GM10847 (cell line): ENCODE measurements around the gene ADCY4.

Experiments
- POLR2A ChIP-seq: IDR thresholded peaks from 2 replicates; pipeline ENCODE4 v1.6.1; 2011; ENCODE audit not compliant: insufficient read length; ENCODE audit errors: extremely low read depth

The ADCY4 gene

DNA sequence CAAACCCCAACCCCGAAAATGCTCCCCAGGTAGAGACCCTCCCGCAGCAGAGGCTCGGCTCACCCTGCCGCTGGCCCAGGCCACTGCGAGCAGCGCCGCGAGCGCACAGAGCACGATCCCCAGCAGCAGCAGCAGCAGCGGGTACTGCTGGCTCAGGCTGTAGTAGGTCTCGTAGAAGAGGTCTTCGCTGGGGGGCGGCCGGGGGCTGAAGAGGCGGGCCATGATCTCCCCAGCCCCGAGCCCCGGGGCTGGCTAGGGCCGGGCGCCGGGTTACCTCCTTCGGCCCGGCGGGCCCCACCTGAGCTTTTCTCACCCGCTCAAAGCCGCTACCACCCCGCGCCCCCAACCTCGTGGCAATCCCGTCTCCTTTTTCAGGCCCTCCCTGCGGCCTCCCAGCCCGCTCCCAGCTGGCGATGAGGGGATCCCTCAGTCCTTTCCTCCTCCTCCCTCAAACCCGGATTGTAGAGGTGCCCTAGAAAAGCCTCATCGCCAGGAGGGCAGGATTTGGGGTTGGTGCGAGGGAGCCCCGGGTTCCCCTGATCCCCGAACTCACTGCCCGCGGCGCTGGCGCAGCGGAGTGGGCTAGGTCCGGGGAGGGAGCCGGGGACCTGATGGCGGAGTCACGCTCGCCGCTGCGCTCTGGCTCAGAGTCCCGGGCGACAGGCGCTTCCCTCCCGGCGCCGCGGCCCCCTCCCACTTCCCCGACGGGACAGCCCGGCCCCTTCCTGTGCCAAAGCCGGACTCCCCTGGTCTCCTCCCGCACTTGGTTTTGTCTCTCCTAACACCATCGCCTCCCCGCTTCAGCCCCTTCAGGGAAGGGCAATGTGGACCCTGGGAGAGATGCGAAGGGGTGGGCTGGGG is at the start of gene ADCY4:
ADCY4 (minus strand) TSS at position 641 of the 861 bp plus-strand sequence; CDS start at position 222, 419 bp downstream.
- TF ChIP-seq POLR2A: no peak

DNA sequence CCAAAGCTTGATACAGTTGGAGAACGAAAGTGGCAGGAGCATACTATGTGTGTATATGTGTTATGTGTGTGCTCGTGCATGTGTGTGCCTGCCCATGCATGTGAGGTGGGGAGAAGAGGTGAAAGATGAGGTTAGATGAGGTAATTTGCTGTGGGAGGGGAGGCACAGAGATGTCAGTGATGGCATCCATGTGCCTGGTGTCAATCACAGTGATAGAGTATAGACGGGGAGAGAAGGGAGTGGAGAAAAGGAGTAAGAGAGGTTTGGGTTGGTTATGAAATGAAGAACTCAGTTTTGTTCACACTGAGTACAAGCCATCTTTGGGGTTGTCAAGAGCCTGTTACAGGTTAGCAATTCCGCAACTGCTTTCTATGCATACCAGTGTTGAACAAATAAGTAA is 49.3 kb upstream of the ADCY4 start:
- no peak for TF ChIP-seq POLR2A

DNA sequence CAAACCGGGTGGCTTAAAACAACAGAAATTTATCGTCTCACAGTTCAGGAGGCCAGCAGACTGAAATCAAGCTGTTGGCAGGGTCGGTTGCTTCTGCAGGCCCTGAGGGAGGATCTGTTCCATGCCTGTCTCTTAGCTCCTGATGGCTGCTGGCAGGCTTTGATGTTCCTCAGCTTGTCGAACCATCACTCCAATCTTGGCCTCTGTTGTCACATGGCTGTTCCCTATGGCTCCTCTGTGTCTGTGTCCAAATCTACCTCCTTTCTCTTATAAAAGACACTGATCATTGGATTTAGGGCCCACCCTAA is 47.1 kb upstream of the ADCY4 start:
- no peak for TF ChIP-seq POLR2A

DNA sequence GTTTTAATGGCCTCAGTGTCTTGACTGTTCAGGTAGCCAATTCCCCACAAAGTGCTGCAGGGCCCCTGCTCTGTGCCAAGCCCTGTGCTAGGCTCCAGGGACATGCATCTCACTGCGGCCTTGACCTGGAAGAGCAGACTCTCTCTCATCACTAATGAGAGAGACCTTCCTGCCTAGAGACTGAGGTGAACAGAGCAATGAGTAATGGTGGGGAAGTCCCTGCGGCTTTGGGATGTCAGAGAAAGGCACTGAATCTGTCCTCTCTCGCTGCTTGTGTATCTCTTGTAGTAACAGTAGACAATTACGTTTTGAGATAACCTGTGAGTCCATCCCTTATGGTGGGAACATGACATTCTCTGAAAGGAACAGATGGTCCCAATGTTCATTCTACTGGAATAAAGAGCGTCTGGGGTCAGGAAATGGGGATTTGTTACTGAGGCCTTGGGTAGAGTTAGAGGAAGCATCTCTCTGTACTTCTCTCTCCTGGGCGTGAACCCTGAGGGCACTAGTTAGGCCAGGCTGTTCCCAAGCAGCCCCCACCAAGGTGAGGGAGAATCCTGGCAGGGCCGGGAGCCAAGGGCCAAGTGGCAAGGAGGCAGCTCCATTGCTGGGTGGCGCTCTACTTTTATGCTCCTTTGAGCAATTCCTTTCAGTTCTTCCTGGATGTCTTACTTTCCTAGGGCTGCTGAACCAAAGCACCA is 46.6 kb upstream of the ADCY4 start:
- TF ChIP-seq POLR2A: no peak

DNA sequence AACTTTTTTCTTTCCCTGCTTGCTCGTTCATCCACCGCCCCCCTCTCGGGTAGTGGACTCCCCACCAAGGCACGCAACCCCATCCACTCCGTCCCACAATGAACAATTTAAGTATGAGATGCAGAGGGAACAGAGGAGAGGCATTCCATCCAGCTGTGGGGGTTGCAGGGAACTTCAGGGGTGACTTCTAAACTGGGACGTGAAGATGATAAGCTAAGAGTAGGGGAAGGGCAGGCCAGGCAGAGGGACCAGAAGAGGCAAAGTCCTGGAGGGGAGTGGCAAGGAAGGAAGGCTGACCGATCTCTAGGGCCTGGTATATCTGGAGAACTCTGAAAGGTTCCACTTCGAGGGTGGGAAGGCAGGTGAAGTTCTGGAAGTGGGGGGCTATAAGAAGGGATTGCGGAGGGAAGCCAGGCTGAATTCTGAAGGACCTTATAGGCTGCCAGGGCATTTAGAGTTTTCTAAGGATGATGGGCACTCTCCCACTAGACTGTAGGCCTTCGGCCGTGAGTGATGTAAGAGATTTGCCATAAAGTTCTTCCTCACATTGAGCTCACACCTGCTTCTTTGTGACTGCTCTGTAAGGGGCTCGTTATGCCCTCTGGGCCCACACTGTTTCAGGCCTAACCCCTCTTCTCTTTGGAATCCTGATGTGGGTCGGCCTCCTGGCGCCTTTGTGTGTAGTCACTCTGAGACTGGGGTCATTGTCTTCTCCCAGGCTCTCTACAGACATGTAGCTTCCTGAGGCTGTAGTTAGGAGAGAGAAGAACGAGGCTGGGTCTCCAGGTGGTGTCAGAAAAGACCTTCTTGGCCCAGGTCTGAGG is 45.2 kb upstream of the ADCY4 start:
- no peak for TF ChIP-seq POLR2A

DNA sequence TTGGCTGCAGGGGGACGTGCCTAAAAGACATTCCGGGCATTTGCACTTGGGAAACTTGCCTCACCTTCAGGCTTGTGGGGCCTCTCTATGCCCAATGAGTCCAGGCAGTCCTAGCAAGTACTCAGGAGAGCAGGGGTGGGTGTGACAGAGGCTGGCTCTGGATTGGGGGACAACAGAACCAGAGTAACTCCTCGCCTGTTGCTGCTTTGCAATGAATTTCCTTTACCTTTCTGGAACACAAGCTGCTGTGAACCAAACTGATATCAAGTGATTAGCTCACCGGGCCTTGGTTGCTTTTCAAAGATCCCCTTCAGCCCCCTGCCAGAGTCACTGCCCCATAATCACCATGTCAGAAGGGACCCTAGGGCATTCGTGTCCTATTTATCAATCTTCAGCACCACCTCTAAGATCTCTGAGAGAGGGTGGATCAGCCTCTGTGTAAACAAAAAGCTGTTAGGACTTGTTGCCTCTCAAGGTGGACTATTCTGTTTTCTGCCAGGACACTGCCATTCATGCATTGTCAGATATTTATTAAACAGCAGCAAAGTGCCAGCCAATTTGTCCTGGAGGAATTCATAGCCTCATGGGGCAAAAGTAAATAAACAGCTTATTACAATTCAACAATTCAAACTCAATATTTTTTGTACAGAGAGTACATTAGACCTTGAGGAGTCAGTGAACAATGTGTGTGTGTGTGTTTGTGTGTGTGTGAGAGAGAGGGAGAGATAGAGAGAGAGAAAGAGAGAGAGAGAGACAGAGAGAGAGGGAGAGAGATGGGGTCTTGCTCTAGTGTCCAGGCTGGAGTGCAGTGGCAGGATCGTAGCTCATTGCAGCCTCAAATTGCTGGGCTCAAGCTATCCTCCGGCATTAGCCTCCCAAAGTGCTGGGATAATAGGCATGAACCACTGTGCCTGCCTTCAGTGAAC is 44.4 kb upstream of the ADCY4 start:
- TF ChIP-seq POLR2A: no peak

DNA sequence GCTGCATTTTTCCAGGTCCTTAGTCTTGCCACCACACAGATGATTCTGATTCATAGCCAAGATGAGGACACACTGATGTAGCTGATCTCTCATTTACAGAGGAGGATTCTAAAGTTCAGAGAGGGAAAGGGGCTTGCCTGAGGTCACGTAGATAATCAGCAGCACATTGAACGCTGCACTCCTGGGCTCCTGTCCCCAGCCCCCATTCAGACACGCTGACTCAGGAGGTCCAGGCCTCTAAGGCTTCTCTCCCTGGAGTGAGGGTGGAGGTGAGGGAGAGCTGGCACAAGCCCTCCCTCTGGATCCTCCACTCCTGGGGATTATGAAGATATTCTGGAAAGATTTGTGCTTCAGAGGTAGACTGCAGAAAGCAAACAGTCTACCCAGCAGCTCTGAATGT is 43.5 kb upstream of the ADCY4 start:
- TF ChIP-seq POLR2A: no peak

DNA sequence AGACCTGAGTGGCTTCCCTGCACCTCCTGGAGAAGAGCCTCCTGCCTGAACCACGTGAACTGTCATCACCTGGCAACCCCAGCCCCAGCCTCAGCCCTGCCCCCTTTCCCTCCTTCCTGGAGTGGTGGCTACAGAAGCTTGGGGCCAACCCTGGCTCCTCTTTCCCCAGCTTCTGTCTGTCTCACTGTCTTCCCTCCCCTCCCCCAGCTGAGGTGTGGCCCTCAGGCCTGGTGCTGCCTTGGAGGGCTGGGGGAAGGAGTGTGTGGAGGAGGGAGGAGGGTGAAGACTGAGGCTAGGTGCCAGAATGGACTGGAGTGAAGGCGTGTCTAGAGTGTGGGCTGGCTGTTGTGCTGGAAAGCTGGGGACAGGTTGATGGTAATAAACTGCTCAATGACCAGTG is 42.8 kb upstream of the ADCY4 start:
- TF ChIP-seq POLR2A: no peak

DNA sequence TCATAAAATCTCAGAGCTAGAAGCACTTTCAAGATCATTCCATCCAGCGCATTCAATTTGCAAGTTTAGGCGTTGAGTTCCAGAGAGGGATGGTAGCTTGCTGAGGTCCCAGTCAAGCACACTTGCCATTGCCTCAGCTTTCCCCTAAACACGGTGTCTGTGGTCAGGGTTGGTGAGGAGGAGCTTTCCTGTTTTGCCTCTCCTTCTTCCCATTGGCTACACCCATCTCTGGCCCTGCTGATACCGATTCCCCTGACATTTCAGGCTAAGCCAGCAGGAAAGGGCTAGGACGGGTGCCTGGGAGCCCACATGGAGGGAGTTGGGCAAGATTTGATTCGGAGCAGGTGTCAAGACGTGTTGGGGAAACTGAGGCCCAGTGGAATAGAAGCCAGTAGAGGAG is 42.3 kb upstream of the ADCY4 start:
- no peak for TF ChIP-seq POLR2A

DNA sequence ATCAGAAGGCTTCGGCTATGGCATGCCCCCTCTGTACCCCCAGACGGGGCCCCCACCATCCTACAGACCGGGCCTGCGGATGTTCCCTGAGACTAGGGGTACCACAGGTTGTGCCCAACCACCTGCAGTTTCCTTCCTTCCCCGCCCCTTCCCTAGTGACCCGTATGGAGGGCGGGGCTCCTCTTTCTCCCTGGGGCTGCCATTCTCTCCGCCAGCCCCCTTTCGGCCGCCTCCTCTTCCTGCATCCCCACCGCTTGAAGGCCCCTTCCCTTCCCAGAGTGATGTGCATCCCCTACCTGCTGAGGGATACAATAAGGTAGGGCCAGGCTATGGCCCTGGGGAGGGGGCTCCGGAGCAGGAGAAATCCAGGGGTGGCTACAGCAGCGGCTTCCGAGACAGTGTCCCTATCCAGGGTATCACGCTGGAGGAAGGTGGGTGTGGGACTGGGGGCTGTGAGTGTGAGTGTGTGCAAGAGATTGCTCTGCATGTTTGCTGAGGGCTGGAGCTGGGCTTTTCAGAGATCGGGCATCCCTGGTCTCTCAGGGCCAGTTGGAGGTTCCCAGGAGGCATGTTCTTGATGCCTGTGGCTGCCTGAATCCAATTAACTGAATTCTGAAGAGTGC is 41.7 kb upstream of the ADCY4 start:
- no peak for TF ChIP-seq POLR2A

DNA sequence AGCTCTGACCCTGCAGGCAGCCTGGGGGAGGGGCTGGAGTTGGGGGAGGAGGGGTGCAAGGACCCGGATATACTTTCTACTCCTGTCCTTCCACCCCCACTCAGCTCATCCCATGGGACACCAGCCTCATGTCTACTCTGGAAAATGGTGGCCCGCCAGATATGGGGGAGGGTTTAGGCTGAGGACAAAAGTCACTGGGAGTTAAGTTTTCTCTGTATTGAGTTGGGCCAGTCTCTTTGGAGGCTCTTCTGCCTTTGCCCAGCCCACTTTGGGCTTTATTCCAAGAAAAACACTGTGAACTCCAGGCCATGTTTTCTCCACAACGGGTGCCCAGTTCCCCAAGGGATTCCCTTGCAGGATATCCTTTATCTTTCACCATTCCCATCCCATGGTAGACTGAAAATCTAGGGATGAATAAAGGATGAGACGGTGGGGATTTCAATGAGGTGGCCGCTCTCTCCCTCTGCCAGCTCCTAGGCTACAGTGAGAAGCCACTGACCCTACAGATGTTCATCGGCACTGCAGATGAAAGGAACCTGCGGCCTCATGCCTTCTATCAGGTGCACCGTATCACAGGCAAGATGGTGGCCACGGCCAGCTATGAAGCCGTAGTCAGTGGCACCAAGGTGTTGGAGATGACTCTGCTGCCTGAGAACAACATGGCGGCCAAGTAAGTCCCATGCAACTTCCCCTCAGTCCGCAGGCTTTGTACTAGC is 38.0 kb upstream of the ADCY4 start:
- no peak for TF ChIP-seq POLR2A

DNA sequence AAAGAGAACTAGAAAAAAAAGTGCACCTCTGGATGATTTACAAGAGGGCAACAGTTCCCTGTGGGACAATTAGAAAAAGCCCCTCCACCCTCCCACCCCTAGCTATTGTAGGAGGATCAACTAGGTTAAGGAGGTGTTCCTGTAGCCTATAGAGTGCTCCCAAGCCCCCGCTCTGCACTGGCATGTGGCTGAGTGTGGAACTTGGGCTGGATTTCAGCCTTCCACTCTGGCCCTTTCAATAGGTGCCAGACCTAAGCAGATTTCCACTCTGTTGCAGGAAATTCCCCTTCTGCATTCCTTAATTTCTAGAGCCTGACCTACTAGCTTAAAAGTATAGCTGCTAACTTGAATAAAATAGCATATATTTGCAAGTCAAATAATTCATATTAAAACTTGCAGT is 35.9 kb upstream of the ADCY4 start:
- TF ChIP-seq POLR2A: no peak

DNA sequence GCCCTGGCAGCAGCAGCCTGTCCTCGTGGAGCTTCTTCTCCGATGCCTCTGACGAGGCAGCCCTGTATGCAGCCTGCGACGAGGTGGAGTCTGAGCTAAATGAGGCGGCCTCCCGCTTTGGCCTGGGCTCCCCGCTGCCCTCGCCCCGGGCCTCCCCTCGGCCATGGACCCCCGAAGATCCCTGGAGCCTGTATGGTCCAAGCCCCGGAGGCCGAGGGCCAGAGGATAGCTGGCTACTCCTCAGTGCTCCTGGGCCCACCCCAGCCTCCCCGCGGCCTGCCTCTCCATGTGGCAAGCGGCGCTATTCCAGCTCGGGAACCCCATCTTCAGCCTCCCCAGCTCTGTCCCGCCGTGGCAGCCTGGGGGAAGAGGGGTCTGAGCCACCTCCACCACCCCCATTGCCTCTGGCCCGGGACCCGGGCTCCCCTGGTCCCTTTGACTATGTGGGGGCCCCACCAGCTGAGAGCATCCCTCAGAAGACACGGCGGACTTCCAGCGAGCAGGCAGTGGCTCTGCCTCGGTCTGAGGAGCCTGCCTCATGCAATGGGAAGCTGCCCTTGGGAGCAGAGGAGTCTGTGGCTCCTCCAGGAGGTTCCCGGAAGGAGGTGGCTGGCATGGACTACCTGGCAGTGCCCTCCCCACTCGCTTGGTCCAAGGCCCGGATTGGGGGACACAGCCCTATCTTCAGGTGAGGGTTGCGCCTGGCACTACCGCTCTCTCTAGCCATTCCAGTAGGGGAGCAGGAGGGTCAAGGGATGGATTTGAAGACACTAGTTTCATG is 35.2 kb upstream of the ADCY4 start:
- no peak for TF ChIP-seq POLR2A
